SU-DHL-6 (cell line): ENCODE results near the gene CXCR6.

ENCODE experiments used
- H2AFZ ChIP-seq: fragments of 200-600 bp; sonication (generic); 2 replicates; pipeline ENCODE4 v1.6.1; 2014; ENCODE audit warnings: low read depth, mild to moderate bottlenecking, moderate library complexity, mixed read lengths, antibody characterized with exemption, low read length; ENCODE audit not compliant: severe bottlenecking
- H3F3A ChIP-seq: fragments of 200-600 bp; shearing (Covaris generic); 2 replicates; pipeline ENCODE4 v1.6.0; 2016; ENCODE audit warnings: antibody characterized with exemption, mild to moderate bottlenecking; ENCODE audit not compliant: insufficient read depth
- H3K27ac ChIP-seq: fragments of 200-600 bp; sonication (generic); 2 replicates; pipeline ENCODE4 v1.5.1; 2016; ENCODE audit warnings: low read depth, mild to moderate bottlenecking, low read length, moderate library complexity, mixed read lengths
- H3K27me3 ChIP-seq: fragments of 200-600 bp; sonication (generic), shearing (Covaris generic); 2 replicates; pipeline ENCODE4 v1.6.0; 2014; ENCODE audit warnings: mild to moderate bottlenecking, low read length
- H3K36me3 ChIP-seq: fragments of 200-600 bp; sonication (generic); 2 replicates; pipeline ENCODE4 v1.6.1; 2014; ENCODE audit warnings: mild to moderate bottlenecking, low read length, mixed read lengths
- H3K4me2 ChIP-seq: fragments of 300-600, 200-600 bp; shearing (Covaris generic), sonication (generic); 2 replicates; pipeline ENCODE4 v1.6.0; 2014; ENCODE audit warnings: low read length, low read depth, mild to moderate bottlenecking; ENCODE audit not compliant: poor library complexity, severe bottlenecking
- H3K4me3 ChIP-seq: fragments of 200-600 bp; sonication (generic); 2 replicates; pipeline ENCODE4 v1.5.1; 2014; ENCODE audit warnings: antibody characterized with exemption, low read length, mild to moderate bottlenecking, mixed read lengths; ENCODE audit not compliant: insufficient read depth, poor library complexity, severe bottlenecking
- H3K79me2 ChIP-seq: fragments of 200-600 bp; sonication (generic); 2 replicates; pipeline ENCODE4 v1.6.1; 2014; ENCODE audit warnings: mild to moderate bottlenecking, low read length, moderate library complexity; ENCODE audit not compliant: insufficient read depth
- H3K9ac ChIP-seq: fragments of 200-600 bp; sonication (generic); 2 replicates; pipeline ENCODE4 v1.7.0; 2014; ENCODE audit warnings: mild to moderate bottlenecking, low read length
- H3K9me2 ChIP-seq: fragments of 200-600 bp; sonication (generic); replicated peaks from 2 replicates; pipeline ENCODE4 v1.6.1; 2014; ENCODE audit warnings: low read length; ENCODE audit not compliant: insufficient read depth
- H3K9me3 ChIP-seq: fragments of 200-600 bp; sonication (generic); 2 replicates; pipeline ENCODE4 v1.6.1; 2014; ENCODE audit warnings: low read length, mixed read lengths; ENCODE audit not compliant: insufficient read depth
- H4K20me1 ChIP-seq: fragments of 200-600 bp; sonication (generic); 2 replicates; pipeline ENCODE4 v1.6.1; 2014; ENCODE audit warnings: low read depth, mild to moderate bottlenecking, antibody characterized with exemption, low read length, moderate library complexity, mixed read lengths
- EZH2phosphoT487 ChIP-seq: fragments of 200-600 bp; sonication (generic), shearing (Covaris generic); conservative IDR thresholded peaks from 2 replicates; pipeline ENCODE4 v1.6.1; 2018; ENCODE audit warnings: mild to moderate bottlenecking, antibody characterized with exemption, low read length, moderate library complexity, mixed read lengths
- TF ChIP-seq, protein P1 (sequence below): fragments of 200-600 bp; sonication (generic); IDR thresholded peaks from one replicate; pipeline ENCODE4 v1.5.1; 2017; ENCODE audit warnings: antibody characterized with exemption, mild to moderate bottlenecking, low read length, moderate library complexity; ENCODE audit not compliant: insufficient read depth, poor library complexity, severe bottlenecking

Gene CXCR6

DNA sequence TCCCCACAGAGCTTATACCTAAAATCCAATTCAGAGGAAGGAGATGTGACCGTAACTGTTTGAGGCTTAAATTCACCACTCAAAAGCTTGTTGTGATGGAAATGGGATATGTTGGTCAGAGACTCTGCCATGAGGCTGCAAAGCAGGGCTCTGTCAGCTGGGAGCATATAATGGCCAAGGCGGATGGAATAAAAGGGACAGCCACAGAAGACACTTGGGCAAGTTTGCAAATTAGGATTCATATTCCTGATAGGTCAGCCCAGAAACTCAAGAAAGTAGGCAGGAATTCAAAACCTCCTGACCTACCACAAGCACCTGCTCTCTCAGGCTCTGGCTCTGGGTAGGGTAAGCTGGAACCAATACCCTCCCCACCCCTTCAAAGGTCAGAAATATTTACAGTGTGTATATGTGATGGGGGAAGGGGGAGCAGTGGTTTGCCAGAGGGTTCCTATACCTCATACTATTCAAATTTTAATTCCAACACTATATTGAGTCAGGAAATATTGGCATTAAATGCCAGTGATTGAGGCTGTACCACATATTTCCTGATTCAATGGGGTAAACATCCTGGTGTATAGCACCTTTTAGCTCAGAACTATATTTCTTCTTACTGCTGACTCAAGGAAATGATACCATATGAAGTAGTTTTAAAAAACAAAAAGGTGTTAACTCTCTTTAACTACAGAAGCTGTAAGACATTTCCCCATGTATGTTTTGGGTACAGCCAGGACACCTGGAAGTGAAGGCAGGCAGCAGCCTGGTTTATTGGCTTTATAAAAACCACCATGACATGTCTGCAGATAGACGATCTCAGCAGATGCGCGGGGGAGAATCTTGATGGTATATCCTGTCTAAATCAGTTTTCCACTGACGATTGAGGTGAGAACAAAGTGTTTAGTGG lies 33.2 kb downstream of the CXCR6 start:
- peaks cover 14% of the 10 kb centered on the region; the same call in 1 of the 2 replicates for H3K36me3 ChIP-seq
- no peak overlapping the region for H3K4me3 ChIP-seq
- TF ChIP-seq, protein P1, sequence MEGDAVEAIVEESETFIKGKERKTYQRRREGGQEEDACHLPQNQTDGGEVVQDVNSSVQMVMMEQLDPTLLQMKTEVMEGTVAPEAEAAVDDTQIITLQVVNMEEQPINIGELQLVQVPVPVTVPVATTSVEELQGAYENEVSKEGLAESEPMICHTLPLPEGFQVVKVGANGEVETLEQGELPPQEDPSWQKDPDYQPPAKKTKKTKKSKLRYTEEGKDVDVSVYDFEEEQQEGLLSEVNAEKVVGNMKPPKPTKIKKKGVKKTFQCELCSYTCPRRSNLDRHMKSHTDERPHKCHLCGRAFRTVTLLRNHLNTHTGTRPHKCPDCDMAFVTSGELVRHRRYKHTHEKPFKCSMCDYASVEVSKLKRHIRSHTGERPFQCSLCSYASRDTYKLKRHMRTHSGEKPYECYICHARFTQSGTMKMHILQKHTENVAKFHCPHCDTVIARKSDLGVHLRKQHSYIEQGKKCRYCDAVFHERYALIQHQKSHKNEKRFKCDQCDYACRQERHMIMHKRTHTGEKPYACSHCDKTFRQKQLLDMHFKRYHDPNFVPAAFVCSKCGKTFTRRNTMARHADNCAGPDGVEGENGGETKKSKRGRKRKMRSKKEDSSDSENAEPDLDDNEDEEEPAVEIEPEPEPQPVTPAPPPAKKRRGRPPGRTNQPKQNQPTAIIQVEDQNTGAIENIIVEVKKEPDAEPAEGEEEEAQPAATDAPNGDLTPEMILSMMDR: no peak
- TF ChIP-seq EZH2phosphoT487: no peak
- 0 out of 2 replicates have a peak, but pooled peaks cover 9% of the 10 kb centered on the region for H3F3A ChIP-seq
- H4K20me1 ChIP-seq: no peaks in the 10 kb centered on the region
- no peaks in the 10 kb centered on the region for H3K9me3 ChIP-seq
- no peaks in the 10 kb centered on the region for H3K27me3 ChIP-seq
- no peak overlapping the region for H3K9ac ChIP-seq
- H3K4me2 ChIP-seq: no peak overlapping the region
- H3K9me2 ChIP-seq: no peaks in the 10 kb centered on the region
- H3K79me2 ChIP-seq: no peaks in the 10 kb centered on the region
- no peak overlapping the region for H2AFZ ChIP-seq
- H3K27ac ChIP-seq: no peak overlapping the region

DNA sequence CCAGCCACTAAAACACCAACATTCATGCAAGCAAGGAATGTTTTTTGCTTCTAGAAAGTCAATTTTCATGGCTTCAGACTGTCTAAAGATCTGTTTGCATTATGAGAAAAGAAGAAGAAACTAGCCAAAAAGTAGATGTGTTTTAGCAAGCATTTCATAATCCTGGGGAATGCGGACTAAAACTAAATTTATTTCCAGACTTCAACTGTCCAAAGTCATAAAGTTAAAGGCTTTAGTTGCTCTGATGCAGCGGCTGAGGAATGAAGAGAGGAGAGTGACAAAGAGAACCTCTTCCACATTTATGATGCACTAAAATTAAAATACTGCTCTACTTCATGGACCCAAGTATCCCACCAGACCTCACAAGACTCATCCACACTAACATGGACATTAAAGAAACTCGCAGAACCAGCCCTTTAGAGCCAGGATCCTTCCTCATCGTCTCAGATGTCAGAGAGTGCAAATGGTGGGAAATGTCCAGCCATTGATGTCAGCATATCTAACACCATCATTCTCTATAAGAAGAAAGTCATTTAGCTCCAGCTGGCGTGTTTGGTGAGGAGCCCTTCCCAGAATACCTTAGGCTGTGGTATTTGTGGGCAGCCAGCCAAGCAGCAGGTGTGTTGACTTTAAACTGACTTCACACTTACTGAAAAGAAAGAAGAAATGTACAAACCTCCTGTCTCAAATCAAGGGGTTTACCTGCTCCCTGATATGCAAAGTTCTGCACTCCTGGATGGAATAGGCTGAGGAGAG lies 34.9 kb downstream of the CXCR6 start:
- Histone ChIP-seq H3K79me2 (no peaks in the 10 kb centered on the region), H3K9ac (no peak overlapping the region), H3K27me3 (no peaks in the 10 kb centered on the region), H3K9me3 (no peaks in the 10 kb centered on the region), H4K20me1 (no peaks in the 10 kb centered on the region), H3K9me2 (no peaks in the 10 kb centered on the region), H3K4me3 (no peak overlapping the region), H3K27ac (no peak overlapping the region), H3K36me3 (peaks cover 9% of the 10 kb centered on the region; the same call in 1 of the 2 replicates), H2AFZ (no peak overlapping the region), H3K4me2 (no peak overlapping the region), H3F3A (no peaks in the 10 kb centered on the region)
- TF ChIP-seq, protein P1: no peak
- no peak for TF ChIP-seq EZH2phosphoT487

DNA sequence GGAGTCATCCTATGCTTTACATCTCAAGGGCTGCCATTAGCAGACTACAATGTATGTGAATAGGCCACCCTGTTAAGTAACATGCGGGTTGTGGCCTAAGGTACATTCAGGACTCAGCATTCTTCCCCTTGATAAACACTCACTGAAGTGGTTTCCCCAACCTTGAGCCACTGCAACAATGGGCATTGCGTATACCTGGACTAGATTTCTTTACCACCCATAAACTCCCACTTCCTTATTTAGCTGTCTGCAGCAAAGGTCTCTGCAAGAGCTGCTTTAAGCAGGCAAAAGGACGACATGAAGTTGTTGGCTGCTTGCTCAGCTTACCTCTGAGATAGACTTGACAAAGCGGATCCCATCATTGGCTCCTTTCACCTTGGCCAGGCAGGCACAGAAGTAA lies 36.1 kb downstream of the CXCR6 start:
- Histone ChIP-seq H3K79me2 (no peaks in the 10 kb centered on the region), H3K9me2 (no peaks in the 10 kb centered on the region), H2AFZ (no peak overlapping the region), H4K20me1 (no peaks in the 10 kb centered on the region), H3K9ac (no peak overlapping the region), H3F3A (no peaks in the 10 kb centered on the region), H3K36me3 (peaks cover 9% of the 10 kb centered on the region; the same call in 1 of the 2 replicates), H3K4me2 (no peak overlapping the region), H3K9me3 (no peaks in the 10 kb centered on the region), H3K27ac (no peak overlapping the region), H3K4me3 (no peak overlapping the region), H3K27me3 (no peaks in the 10 kb centered on the region)
- TF ChIP-seq EZH2phosphoT487: no peak
- TF ChIP-seq, protein P1: no peak
